ENCODE data around the gene OR3A2. TPM values are rescaled to one million over a fixed set of nuclear protein-coding genes. Genes with fewer than 3 reads are reported as not detected.
"Not testable (repeated sequence)": the region's sequence is repeated elsewhere in the genome, so short reads cannot be mapped to it uniquely, and the experiment has no call there.

Gene OR3A2
- total RNA-seq, 1 donor from 2014 or later: 2.7 TPM

- not testable (repeated sequence) for DNase-seq (ENCODE audit: low spot score)
Observed at GRCh38 chr17:3293548-3293947, 92.6 kb downstream of the OR3A2 start.

GRCh38 chr17:3282901-3283300 lies 103.2 kb downstream of the OR3A2 start:
- no peak for DNase-seq (ENCODE audit: low spot score)

DNA sequence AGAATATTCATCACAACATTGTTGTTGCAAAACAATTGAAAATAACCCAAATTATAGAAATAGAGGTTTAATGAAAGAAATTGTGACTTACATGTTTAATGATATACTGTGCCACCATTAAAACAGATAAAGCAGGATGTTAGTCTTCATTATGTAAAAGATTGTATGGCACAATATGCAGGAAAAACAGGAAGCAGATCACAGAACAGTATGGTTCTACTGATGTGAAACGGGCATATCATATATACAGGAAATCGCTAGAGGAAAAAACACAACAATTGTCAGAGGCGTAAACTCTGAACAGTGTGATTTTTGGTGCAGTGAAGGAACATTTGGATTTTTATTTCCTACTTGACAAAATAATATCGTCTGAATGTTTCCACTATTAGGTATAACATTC lies 110.0 kb downstream of the OR3A2 start:
- DNase-seq (ENCODE audit: low spot score): no peak

DNA sequence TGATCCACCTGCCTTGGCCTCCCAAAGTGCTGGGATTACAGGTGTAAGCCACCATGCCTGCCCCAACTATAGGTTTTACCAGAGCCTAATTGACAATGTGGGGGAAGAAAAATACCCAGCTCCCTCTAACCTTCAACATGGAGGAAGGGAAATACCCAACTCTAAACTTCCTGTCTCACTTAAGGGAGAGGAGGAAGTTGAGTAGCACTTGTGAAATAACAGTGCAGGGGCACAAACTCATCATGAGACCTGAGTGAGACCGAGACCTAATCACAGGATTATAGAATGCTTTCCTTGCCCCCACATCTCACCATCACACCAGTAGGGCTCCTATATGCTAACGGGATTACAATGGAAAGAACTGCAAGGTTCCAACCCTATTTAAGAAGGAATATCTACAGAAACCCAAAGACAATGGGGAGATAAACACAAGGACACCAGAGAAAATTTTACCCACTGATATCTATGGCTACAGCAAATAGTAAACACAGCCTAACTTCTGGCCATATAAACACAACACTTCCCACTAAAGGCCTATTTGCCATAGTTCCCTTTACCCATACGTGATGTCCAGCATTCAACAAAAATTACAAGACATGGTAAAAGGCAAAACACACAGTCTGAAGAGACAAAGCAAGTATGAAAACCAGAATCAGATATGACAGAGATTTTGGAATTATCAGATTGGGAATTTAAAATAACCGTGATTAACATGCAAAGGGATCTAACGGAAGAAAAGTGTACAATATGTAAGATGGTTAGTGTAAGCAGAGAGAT lies 114.8 kb downstream of the OR3A2 start:
- DNase-seq (ENCODE audit: low spot score): no peak

DNA sequence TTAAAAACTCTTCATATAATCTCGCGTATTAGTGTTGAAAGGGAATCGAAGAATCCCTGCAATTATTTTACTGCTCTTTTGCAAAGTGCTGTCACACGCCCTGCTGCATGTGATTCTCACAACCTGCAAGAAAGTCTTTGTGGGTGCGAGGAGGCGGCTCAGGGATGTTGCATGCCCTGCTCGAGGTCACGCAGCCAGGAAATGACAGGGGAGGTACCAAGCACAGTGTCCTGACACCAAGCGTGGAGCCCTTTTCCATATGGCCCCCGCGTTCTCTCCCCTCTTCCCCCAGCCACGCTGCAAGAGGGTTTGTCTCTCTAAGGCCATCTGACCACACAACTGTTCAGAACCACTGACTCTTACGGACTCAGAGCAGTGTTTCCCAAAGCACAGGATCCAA lies 125.5 kb downstream of the OR3A2 start:
- no peak for DNase-seq (ENCODE audit: low spot score)

DNA sequence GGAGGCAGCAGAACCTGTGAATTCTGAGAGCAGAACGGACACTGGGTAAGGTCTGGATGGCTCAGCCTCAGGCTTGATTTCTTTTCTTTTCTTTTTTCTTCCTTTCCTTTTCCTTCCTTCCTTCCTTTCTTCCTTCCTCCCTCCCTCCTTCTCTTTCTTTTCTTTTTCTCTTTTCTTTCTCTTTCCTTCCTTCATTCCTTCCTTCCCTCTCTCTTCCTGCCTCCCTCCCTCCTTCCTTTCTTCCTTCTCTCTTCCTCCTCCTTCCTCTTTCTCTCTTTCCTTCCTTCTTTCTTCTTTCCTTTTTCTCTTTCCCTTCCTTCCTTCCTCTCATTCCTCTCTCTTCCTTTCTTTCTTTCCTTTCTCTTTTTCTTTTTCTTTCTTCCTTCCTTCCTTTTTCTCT lies 125.9 kb downstream of the OR3A2 start:
- DNase-seq (ENCODE audit: low spot score): no peak

DNA sequence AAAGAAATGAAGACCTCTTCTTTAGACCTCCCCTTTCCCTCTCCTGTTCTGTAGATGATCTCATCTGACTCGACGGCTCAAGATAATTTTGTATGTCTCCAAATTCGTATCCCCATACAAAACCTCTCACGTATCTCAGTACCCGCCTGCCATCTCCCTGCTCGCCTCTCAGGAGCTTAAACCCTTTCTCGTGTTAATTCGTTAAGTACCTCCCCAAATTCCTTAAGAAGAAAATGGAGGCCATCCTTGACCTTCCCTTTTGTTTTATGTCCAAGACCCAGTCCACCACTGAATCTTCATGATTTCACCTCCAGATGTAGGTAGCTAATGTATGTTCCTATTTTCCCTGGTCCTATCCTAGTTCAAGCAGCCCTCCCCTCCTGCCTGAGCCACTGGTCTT lies 129.5 kb downstream of the OR3A2 start:
- no peak for DNase-seq (ENCODE audit: low spot score)

DNA sequence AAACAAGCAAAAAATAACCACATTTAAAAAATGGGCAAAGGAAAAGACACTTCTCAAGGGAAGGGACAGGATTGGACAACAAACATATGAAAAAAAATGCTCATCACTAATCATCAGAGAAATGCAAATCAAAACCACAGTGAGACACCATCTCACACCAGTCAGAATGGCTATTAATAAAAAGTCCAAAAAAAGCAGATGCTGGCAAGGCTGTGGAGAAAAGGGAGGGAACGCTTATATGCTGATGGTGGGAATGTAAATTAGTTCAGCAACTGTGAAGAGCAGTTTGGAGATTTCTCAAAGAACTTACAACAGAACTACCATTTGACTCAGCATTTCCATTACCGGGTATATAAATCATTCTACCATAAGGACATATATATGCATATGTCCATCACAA lies 137.1 kb downstream of the OR3A2 start:
- DNase-seq (ENCODE audit: low spot score): not testable (repeated sequence)

DNA sequence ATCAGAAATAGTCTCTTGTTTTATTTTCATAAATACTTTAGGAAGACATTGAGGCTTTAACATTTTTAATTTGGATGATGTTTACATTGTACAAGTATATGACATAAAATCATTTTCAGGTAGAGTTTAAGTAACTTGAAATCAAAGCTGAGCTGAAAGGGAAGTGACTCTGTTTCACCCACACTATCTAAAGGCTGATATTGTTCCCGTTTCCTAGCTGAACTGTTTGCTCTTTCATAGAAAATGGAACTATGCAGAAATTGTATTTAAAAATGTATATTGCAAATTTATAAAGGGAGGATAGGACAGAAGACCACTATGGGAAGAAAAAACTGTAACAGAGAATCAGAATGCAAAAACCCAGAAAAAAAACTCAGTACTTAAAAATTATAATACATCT lies 141.3 kb downstream of the OR3A2 start:
- DNase-seq (ENCODE audit: low spot score): not testable (repeated sequence)

- DNase-seq (ENCODE audit: low spot score): not testable (repeated sequence)
Observed at GRCh38 chr17:3241044-3241443, 145.1 kb downstream of the OR3A2 start.

DNA sequence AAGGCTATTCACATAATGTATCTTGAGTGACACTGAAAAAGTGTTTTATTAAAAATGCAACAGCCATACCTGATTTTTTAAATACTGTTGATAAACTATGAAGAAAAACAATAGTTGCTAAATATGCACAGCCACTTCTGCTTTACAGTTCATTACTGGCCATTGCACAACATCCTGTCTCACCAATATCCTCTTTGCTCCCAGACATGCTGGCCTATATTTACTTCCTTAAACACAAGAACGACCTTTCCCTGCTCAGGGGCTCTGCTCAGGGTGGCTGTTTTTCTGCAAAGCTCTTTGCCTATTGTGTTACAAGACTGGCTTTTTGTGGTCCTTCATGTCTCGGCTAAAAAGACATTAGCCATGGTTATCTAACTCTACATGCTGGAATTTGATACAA lies 147.4 kb downstream of the OR3A2 start:
- DNase-seq (ENCODE audit: low spot score): not testable (repeated sequence)

DNA sequence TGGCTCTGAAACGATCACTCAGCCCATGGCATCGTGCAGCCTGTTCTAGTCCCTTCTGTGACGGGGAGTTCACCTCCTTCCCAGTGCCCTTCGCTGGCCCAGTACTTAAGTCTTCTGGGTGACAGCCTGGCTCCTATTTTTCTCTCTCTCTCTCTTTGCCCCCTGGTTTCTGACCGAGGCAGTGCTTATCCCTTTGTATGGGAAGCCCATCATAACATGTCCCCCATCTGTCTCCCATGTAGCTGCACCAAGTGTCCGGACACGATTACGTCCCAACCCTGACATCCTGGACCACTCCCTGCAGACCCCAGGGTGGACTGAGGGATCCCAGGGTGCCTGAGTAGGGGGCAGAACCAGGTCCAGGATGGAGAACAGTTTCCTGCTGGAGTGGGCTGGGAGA lies 153.8 kb downstream of the OR3A2 start:
- DNase-seq (ENCODE audit: low spot score): not testable (repeated sequence)

Other genes with a start within 250 kb of the OR3A2 start
- gene OR1A2, start 188.8 kb downstream of the OR3A2 start, total RNA-seq: not detected
- not detected for gene OR1A1, start 178.6 kb downstream of the OR3A2 start, total RNA-seq
- not detected for gene OR3A1, start 87.9 kb downstream of the OR3A2 start, total RNA-seq
- not detected for gene OR1E1, start 12.1 kb upstream of the OR3A2 start, total RNA-seq
- not detected for gene OR3A3, start 25.1 kb upstream of the OR3A2 start, total RNA-seq
- gene OR1E2, start 47.5 kb upstream of the OR3A2 start, total RNA-seq: not detected
- gene SPATA22, start 85.5 kb upstream of the OR3A2 start, total RNA-seq: not detected
- gene ASPA, start 89.7 kb upstream of the OR3A2 start, total RNA-seq: 15.3 TPM
- 4.3 TPM for gene TRPV3, start 171.5 kb upstream of the OR3A2 start, total RNA-seq
- gene TRPV1, start 223.1 kb upstream of the OR3A2 start, total RNA-seq: 9.0 TPM
- 22.8 TPM for gene SHPK, start 249.9 kb upstream of the OR3A2 start, total RNA-seq

Data from ureter (tissue), 1 donor.